SK-N-SH (cell line): Measurements from ENCODE around the gene SMYD3. TPM values are rescaled to one million over a fixed set of nuclear protein-coding genes. Genes with fewer than 3 reads are reported as not detected.
A peak's percentile ranks its signal among the peaks of the same experiment; 100 is the strongest.

Experiments
- CTCF ChIA-PET: fragments of 300-600, 350-600 bp; formaldehyde crosslinking; extraction: SDS; loops from one replicate; lab custom pipeline; 2021; lab: Yijun Ruan, JAX
- POLR2A ChIA-PET: fragments of 350-600 bp; sonication (Branson Sonifier 250); formaldehyde crosslinking; extraction: SDS; loops from one replicate; lab custom pipeline; 2020; ENCODE audit warnings: antibody characterized with exemption, inconsistent platforms; lab: Yijun Ruan, JAX
- DNase-seq: peaks from one replicate; pipeline ENCODE4 v3.0.0; 2012
- H2AFZ ChIP-seq: fragments of 200-600 bp; sonication (generic); 2 replicates; pipeline ENCODE4 v1.8.1; 2016; ENCODE audit warnings: antibody characterized with exemption, mild to moderate bottlenecking, low read depth
- H3F3A ChIP-seq: fragments of 200-600 bp; sonication (generic); replicated peaks from 2 replicates; pipeline ENCODE3; 2016; ENCODE audit warnings: antibody characterized with exemption, mild to moderate bottlenecking; ENCODE audit not compliant: insufficient read depth
- H3K27ac ChIP-seq, 2 experiments: fragments of 200-500 bp in 1 of 2; fragments of 200-600 bp in 1 of 2; sonication (Bioruptor generic) in 1 of 2; sonication (generic), shearing (Covaris generic) in 1 of 2; 2 replicates each; pipeline versions ENCODE4 v1.5.1 to v1.6.1; 2014 to 2016; ENCODE audit warnings: low read depth in 2 of 2, inconsistent platforms in 1 of 2, low read length in 1 of 2, mild to moderate bottlenecking in 1 of 2, mixed read lengths in 1 of 2
- H3K27me3 ChIP-seq: fragments of 200-600 bp; sonication (generic), shearing (Covaris generic); 2 replicates; pipeline ENCODE4 v1.6.1; 2016; ENCODE audit warnings: mixed run types; ENCODE audit not compliant: insufficient read depth
- H3K36me3 ChIP-seq, 2 experiments: fragments of 200-500 bp in 1 of 2; fragments of 200-600 bp in 1 of 2; sonication (Bioruptor generic) in 1 of 2; sonication (generic) in 1 of 2; replicated peaks in 1 of 2; 2 replicates each; pipeline versions ENCODE3 to v1.5.1; 2014 to 2016; ENCODE audit warnings: low read length in 1 of 2, mild to moderate bottlenecking in 1 of 2; ENCODE audit not compliant: insufficient read depth in 2 of 2, control insufficient read depth in 1 of 2
- H3K4me1 ChIP-seq, 2 experiments: fragments of 200-500 bp in 1 of 2; fragments of 200-600 bp in 1 of 2; sonication (Bioruptor generic) in 1 of 2; sonication (generic), shearing (Covaris generic) in 1 of 2; 2 replicates each; pipeline versions ENCODE4 v1.5.1 to v1.6.1; 2014 to 2016; ENCODE audit warnings: low read depth in 1 of 2, low read length in 1 of 2, mixed run types in 1 of 2; ENCODE audit not compliant: insufficient read depth in 2 of 2, control insufficient read depth in 1 of 2
- H3K4me2 ChIP-seq: fragments of 200-600 bp; sonication (generic), shearing (Covaris generic); 2 replicates; pipeline ENCODE4 v1.6.1; 2017; ENCODE audit warnings: mixed run types
- H3K4me3 ChIP-seq, 2 experiments: fragments of 200-500 bp in 1 of 2; fragments of 200-600 bp in 1 of 2; sonication (Bioruptor generic) in 1 of 2; sonication (generic), shearing (Covaris generic) in 1 of 2; 2 replicates each; pipeline versions ENCODE4 v1.5.1 to v1.8.1; 2014 to 2016; ENCODE audit warnings: low read depth in 2 of 2, inconsistent platforms in 1 of 2, low read length in 1 of 2, mild to moderate bottlenecking in 1 of 2, mixed read lengths in 1 of 2, moderate library complexity in 1 of 2
- H3K79me2 ChIP-seq: fragments of 200-600 bp; sonication (generic); 2 replicates; pipeline ENCODE4 v1.8.1; 2017; ENCODE audit warnings: mild to moderate bottlenecking; ENCODE audit not compliant: insufficient read depth
- H3K9ac ChIP-seq: fragments of 200-600 bp; sonication (generic); 2 replicates; pipeline ENCODE4 v1.6.1; 2017; ENCODE audit warnings: mixed run types
- H3K9me2 ChIP-seq: fragments of 200-600 bp; sonication (generic); 2 replicates; pipeline ENCODE4 v1.6.1; 2017; ENCODE audit warnings: mixed run types
- H3K9me3 ChIP-seq: fragments of 200-600 bp; sonication (generic); 2 replicates; pipeline ENCODE4 v1.6.1; 2017; ENCODE audit warnings: mixed run types, mild to moderate bottlenecking, moderate library complexity
- H4K20me1 ChIP-seq: fragments of 200-600 bp; sonication (generic); 2 replicates; pipeline ENCODE4 v1.6.1; 2017; ENCODE audit warnings: mild to moderate bottlenecking, mixed run types; ENCODE audit not compliant: insufficient read depth
- CHD2 ChIP-seq: fragments of 150-350 bp; IDR thresholded peaks from 2 replicates; pipeline ENCODE4 v1.6.1; 2018; ENCODE audit warnings: low read length; ENCODE audit not compliant: partially characterized antibody
- EP300 ChIP-seq, 2 experiments: IDR thresholded peaks; 2 replicates each; pipeline versions ENCODE4 v1.4.0 to v1.6.1; 2012; ENCODE audit warnings: borderline replicate concordance in 1 of 2, low read depth in 1 of 2, low read length in 1 of 2
- FOSL2 ChIP-seq: IDR thresholded peaks from 2 replicates; pipeline ENCODE4 v1.4.0; 2012; ENCODE audit warnings: low read depth, mild to moderate bottlenecking, moderate library complexity, borderline replicate concordance
- FOXJ3 ChIP-seq: sonication (generic); formaldehyde crosslinking; IDR thresholded peaks from 2 replicates; pipeline ENCODE4 v1.5.1; 2020; ENCODE audit warnings: mild to moderate bottlenecking, missing genetic modification reagents
- GABPA ChIP-seq: IDR thresholded peaks from 2 replicates; pipeline ENCODE4 v1.4.0; 2012; ENCODE audit warnings: low read depth, mild to moderate bottlenecking
- GATA2 ChIP-seq: sonication (generic); formaldehyde crosslinking; IDR thresholded peaks from 2 replicates; pipeline ENCODE4 v1.5.0; 2020; ENCODE audit warnings: mild to moderate bottlenecking, missing genetic modification reagents
- IRF3 ChIP-seq: fragments of 150-350 bp; IDR thresholded peaks from 2 replicates; pipeline ENCODE4 v1.6.1; 2016; ENCODE audit warnings: mild to moderate bottlenecking, low read depth, low read length
- PBX3 ChIP-seq: IDR thresholded peaks from 2 replicates; pipeline ENCODE4; 2012
- REST ChIP-seq: IDR thresholded peaks from 2 replicates; pipeline ENCODE4 v1.6.1; 2012; ENCODE audit warnings: mild to moderate bottlenecking, low read depth, low read length, moderate library complexity
- RXRA ChIP-seq: IDR thresholded peaks from 2 replicates; pipeline ENCODE4 v1.4.0; 2012; ENCODE audit warnings: low read depth, mild to moderate bottlenecking, borderline replicate concordance
- TAF1 ChIP-seq: IDR thresholded peaks from 2 replicates; pipeline ENCODE4 v1.6.1; 2012; ENCODE audit warnings: low read depth, mild to moderate bottlenecking, low read length, moderate library complexity, borderline replicate concordance
- TCF12 ChIP-seq: IDR thresholded peaks from 2 replicates; pipeline ENCODE4 v1.4.0; 2012
- TEAD4 ChIP-seq: IDR thresholded peaks from 2 replicates; pipeline ENCODE4 v1.4.0; 2012; ENCODE audit warnings: mild to moderate bottlenecking, borderline replicate concordance; ENCODE audit not compliant: insufficient read depth
- USF1 ChIP-seq: IDR thresholded peaks from 2 replicates; pipeline ENCODE4 v1.4.0; 2012; ENCODE audit warnings: low read depth, borderline replicate concordance
- YY1 ChIP-seq: IDR thresholded peaks from 2 replicates; pipeline ENCODE4 v1.4.0; 2012; ENCODE audit warnings: low read depth, mild to moderate bottlenecking
- WGBS: methylation state at CpG from one replicate; pipeline ENCODE4 v1.1.6; 2017; ENCODE audit warnings: low lambda C conversion rate; 5-methylcytosine and 5-hydroxymethylcytosine counted together
- polyA plus RNA-seq, 3 experiments: library from polyadenylated mRNA; depleted of rRNA; stranded (reverse); fragments of >200 nt; gene quantifications; 2 replicates each; pipeline ENCODE4 v1.2.3, GENCODE V29; 2012

The SMYD3 gene
- polyA plus RNA-seq, 1 of the 3 experiments (the other 2 are of a cell fraction), result 31.4 TPM

GRCh38 chr1:246297279-246298265, 209.5 kb downstream of the SMYD3 start:
- Histone ChIP-seq H3K9me3 (no peaks in the 10 kb centered on the region), H3F3A (peaks cover 9% of the 10 kb centered on the region), H3K79me2 (no peaks in the 10 kb centered on the region), H3K9me2 (no peaks in the 10 kb centered on the region), H4K20me1 (no peaks in the 10 kb centered on the region), H3K27ac (peak overlapping the region in 1 of 2 experiments; percentile 13; a peak in 1 of 4 replicates), H2AFZ (no peak overlapping the region), H3K4me3 (no peak overlapping the region), H3K9ac (no peak overlapping the region), H3K36me3 (no peaks in the 10 kb centered on the region), H3K27me3 (no peaks in the 10 kb centered on the region), H3K4me1 (peaks cover 17 to 46% of the 10 kb centered on the region in 2 experiments; a peak in 3 of 4 replicates), H3K4me2 (peak overlapping the region; percentile 8; the same call in 1 of the 2 replicates)
- DNase-seq, result no peak
- ChIA-PET POLR2A (no interaction called here), CTCF (interaction anchor here (0.6 to 1.6 kb wide), 2 partner anchors 17 to 286 kb away, joined by 3 to 5 read pairs; no protein-coding TSS in a partner anchor)
- WGBS, result 41% methylated on average over 5 of the region's 5 CpGs
- TF ChIP-seq RXRA, result no peak
- peak; percentile 25; the same call in 1 of the 2 replicates for TF ChIP-seq TCF12
- TF ChIP-seq GATA2 (CRISPR knock-in tag), result no peak
- TF ChIP-seq FOSL2, result peak; percentile 37; the same call in 1 of the 2 replicates
- TF ChIP-seq YY1, result no peak
- no peak for TF ChIP-seq TAF1
- peak; percentile 41 for TF ChIP-seq PBX3
- no peak for TF ChIP-seq REST
- TF ChIP-seq EP300 (IDR thresholded peaks at IDR 0.05; ENCODE audit: borderline replicate concordance in 1 of 2, low read depth in 1 of 2, low read length in 1 of 2), result peak; percentile 13 to 28; a peak in 2 of 4 replicates
- TF ChIP-seq CHD2, result no peak
- TF ChIP-seq TEAD4, result no peak
- TF ChIP-seq IRF3, result no peak
- no peak for TF ChIP-seq USF1
- no peak for TF ChIP-seq FOXJ3
- TF ChIP-seq GABPA, result no peak
